ENCODE results near the gene PRSS37. TPM values are rescaled to one million over a fixed set of nuclear protein-coding genes. Genes with fewer than 3 reads are reported as not detected.

PRSS37 gene
- total RNA-seq, 2 experiments from 2014 or later, result not detected

DNA sequence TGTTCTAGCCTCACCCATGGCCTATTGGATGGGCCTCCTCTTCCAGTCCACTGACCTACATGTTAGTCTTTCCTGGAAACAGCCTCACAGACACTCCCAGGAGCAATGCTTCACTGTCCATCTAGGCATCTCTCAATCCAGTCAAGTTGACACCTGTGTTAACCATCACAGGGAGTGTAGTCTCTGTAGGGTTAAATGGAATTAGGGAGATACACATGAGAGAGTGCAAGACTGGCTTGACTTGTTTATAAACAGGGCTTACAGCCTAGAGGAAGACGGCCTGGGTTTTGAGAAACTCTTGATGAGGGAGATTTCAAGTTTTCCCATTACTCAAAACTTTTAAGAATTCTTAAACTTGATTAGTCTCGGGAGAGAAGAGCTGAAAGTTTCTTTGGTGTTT is 18.9 kb upstream of the PRSS37 start:
- no peaks in the 10 kb centered on the region; the same call in 1 of the 2 replicates for H3K9me2 ChIP-seq (ENCODE audit: insufficient read depth, low read length)
- no peak overlapping the region for H3K27ac ChIP-seq (ENCODE audit: low read depth, low read length, poor library complexity, severe bottlenecking)
- H3K36me3 ChIP-seq (ENCODE audit: insufficient read depth, low read length), result no peaks in the 10 kb centered on the region
- H2AFZ ChIP-seq (ENCODE audit: low read length), result no peak overlapping the region
- no peak for DNase-seq (ENCODE audit: low spot score)
- H3K4me2 ChIP-seq (ENCODE audit: low read length), result no peak overlapping the region
- ChIA-PET POLR2A (no interaction called here), CTCF (ENCODE audit: unreplicated experiment) (no interaction called here)
- intact Hi-C loops (cut with micrococcal nuclease; ENCODE audit: unreplicated experiment), result no loop called here
- BruUV-seq (replicated peaks), result no TSS peak
- TF ChIP-seq, protein P1, sequence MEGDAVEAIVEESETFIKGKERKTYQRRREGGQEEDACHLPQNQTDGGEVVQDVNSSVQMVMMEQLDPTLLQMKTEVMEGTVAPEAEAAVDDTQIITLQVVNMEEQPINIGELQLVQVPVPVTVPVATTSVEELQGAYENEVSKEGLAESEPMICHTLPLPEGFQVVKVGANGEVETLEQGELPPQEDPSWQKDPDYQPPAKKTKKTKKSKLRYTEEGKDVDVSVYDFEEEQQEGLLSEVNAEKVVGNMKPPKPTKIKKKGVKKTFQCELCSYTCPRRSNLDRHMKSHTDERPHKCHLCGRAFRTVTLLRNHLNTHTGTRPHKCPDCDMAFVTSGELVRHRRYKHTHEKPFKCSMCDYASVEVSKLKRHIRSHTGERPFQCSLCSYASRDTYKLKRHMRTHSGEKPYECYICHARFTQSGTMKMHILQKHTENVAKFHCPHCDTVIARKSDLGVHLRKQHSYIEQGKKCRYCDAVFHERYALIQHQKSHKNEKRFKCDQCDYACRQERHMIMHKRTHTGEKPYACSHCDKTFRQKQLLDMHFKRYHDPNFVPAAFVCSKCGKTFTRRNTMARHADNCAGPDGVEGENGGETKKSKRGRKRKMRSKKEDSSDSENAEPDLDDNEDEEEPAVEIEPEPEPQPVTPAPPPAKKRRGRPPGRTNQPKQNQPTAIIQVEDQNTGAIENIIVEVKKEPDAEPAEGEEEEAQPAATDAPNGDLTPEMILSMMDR (conservative IDR thresholded peaks at IDR 0.05; ENCODE audit: low read length), result no peak
- TF ChIP-seq EZH2phosphoT487 (IDR thresholded peaks at IDR 0.05; ENCODE audit: borderline replicate concordance, low read depth, low read length), result no peak
- H3K4me3 ChIP-seq (ENCODE audit: low read depth, low read length, poor library complexity, severe bottlenecking), result no peak overlapping the region
- no peaks in the 10 kb centered on the region for H3K79me2 ChIP-seq (ENCODE audit: insufficient read depth, low read depth, low read length)
- H4K20me1 ChIP-seq (ENCODE audit: insufficient read depth, low read length), result no peaks in the 10 kb centered on the region
- no peaks in the 10 kb centered on the region for H3K9me3 ChIP-seq (ENCODE audit: low read length)
- no peaks in the 10 kb centered on the region for H3K4me1 ChIP-seq (ENCODE audit: insufficient read depth, low read length, poor library complexity, severe bottlenecking)

DNA sequence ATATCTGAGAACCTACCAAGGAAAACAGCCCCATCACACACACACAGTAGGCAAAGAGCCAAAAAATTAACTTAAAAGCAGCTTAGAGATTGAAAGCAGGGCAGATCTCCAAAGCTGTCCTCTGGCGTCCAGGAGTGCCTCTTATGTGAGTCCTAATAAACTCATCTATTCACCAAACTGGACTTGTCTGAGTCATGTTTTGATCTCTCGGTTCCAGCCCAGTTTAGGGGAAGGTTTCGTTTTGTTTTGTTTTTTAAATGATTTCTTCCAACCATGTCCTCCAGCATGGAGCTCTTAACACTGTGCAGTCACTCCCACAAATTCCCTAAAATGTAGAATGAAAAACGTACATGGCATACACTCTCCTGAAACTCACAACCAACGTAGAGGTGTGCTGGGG is 6.7 kb upstream of the PRSS37 start:
- Histone ChIP-seq H2AFZ (ENCODE audit: low read length) (no peak overlapping the region), H3K4me3 (ENCODE audit: low read depth, low read length, poor library complexity, severe bottlenecking) (no peak overlapping the region), H4K20me1 (ENCODE audit: insufficient read depth, low read length) (no peaks in the 10 kb centered on the region), H3K36me3 (ENCODE audit: insufficient read depth, low read length) (no peaks in the 10 kb centered on the region), H3K79me2 (ENCODE audit: insufficient read depth, low read depth, low read length) (no peaks in the 10 kb centered on the region), H3K9me3 (ENCODE audit: low read length) (no peaks in the 10 kb centered on the region), H3K4me1 (ENCODE audit: insufficient read depth, low read length, poor library complexity, severe bottlenecking) (no peaks in the 10 kb centered on the region), H3K9me2 (ENCODE audit: insufficient read depth, low read length) (no peaks in the 10 kb centered on the region), H3K4me2 (ENCODE audit: low read length) (no peak overlapping the region), H3K27ac (ENCODE audit: low read depth, low read length, poor library complexity, severe bottlenecking) (no peak overlapping the region)
- BruUV-seq (replicated peaks), result no TSS peak
- intact Hi-C loops (cut with micrococcal nuclease; ENCODE audit: unreplicated experiment), result no loop called here
- DNase-seq (ENCODE audit: low spot score), result no peak
- ChIA-PET POLR2A (interaction anchor here (0.5 kb wide), 1 partner anchor 373 kb away, joined by 3 read pairs; no protein-coding TSS in a partner anchor), CTCF (ENCODE audit: unreplicated experiment) (no interaction called here)
- no peak for TF ChIP-seq EZH2phosphoT487 (IDR thresholded peaks at IDR 0.05; ENCODE audit: borderline replicate concordance, low read depth, low read length)
- TF ChIP-seq, protein P1 (conservative IDR thresholded peaks at IDR 0.05; ENCODE audit: low read length), result no peak

DNA sequence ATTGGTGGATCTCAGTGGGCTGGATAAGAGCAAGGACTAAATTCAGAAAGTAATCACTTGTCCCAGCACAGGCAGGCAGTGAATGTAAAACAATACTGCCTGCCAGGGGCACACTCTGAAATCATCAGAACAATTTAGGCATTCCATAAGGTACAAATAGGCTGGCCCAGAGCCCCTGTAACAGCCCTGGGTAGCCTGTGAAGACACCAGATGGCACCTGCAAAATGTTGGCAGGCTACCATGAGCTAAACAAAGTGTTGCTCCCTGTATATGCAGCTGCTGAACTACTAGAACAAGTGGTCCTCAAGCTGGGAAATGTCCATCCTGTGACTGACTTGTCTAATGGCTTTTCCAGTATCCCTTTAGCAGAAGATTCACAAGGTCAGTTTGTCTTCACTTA is 3.0 kb upstream of the PRSS37 start:
- intact Hi-C loops (cut with micrococcal nuclease; ENCODE audit: unreplicated experiment), result no loop called here
- TF ChIP-seq, protein P1 (conservative IDR thresholded peaks at IDR 0.05; ENCODE audit: low read length), result no peak
- TF ChIP-seq EZH2phosphoT487 (IDR thresholded peaks at IDR 0.05; ENCODE audit: borderline replicate concordance, low read depth, low read length), result no peak
- CTCF ChIA-PET (ENCODE audit: unreplicated experiment), result no interaction called here

More for the DNA sequence above, 3.0 kb upstream of the PRSS37 start:
- no peak overlapping the region for H3K27ac ChIP-seq (ENCODE audit: low read depth, low read length, poor library complexity, severe bottlenecking)
- no TSS peak for BruUV-seq (replicated peaks)
- no peaks in the 10 kb centered on the region for H3K4me1 ChIP-seq (ENCODE audit: insufficient read depth, low read length, poor library complexity, severe bottlenecking)
- no peaks in the 10 kb centered on the region for H3K36me3 ChIP-seq (ENCODE audit: insufficient read depth, low read length)
- H3K9me2 ChIP-seq (ENCODE audit: insufficient read depth, low read length), result no peaks in the 10 kb centered on the region
- H3K9me3 ChIP-seq (ENCODE audit: low read length), result no peaks in the 10 kb centered on the region
- DNase-seq (ENCODE audit: low spot score), result no peak
- H2AFZ ChIP-seq (ENCODE audit: low read length), result no peak overlapping the region
- H3K79me2 ChIP-seq (ENCODE audit: insufficient read depth, low read depth, low read length), result no peaks in the 10 kb centered on the region
- H3K4me3 ChIP-seq (ENCODE audit: low read depth, low read length, poor library complexity, severe bottlenecking), result no peak overlapping the region
- no peaks in the 10 kb centered on the region for H4K20me1 ChIP-seq (ENCODE audit: insufficient read depth, low read length)
- H3K4me2 ChIP-seq (ENCODE audit: low read length), result no peak overlapping the region
- POLR2A ChIA-PET, result interaction anchor here (0.7 kb wide), 1 partner anchor 10 kb away, joined by 3 read pairs; no protein-coding TSS in a partner anchor

All from OCI-LY7 (cell line).